DND-41 (cell line): ENCODE results near the gene LCE1F.

Experiments used
- ATAC-seq: fragments of 200-7000 bp; cut with Tn5 transposase; 3 replicates; pipeline ENCODE4 v1.9.1; 2021; ENCODE audit warnings: low read depth; ENCODE audit not compliant: insufficient read depth
- DNase-seq: peaks from one replicate; pipeline ENCODE4 v3.0.0-alpha.2; 2020
- H2AFZ ChIP-seq: 2 replicates; pipeline ENCODE4 v1.6.0; 2012; ENCODE audit warnings: low read depth, low read length
- H3K27ac ChIP-seq: 2 replicates; pipeline ENCODE4 v1.5.1; 2012; ENCODE audit warnings: low read length, inconsistent platforms
- H3K27me3 ChIP-seq: fragments of 200-600 bp; sonication (generic); 2 replicates; pipeline ENCODE4 v1.6.0; 2012; ENCODE audit warnings: low read length, mild to moderate bottlenecking, inconsistent platforms; ENCODE audit not compliant: insufficient read depth, poor library complexity
- H3K36me3 ChIP-seq: 2 replicates; pipeline ENCODE4 v1.5.1; 2012; ENCODE audit warnings: low read length, inconsistent platforms; ENCODE audit not compliant: insufficient read depth
- H3K4me1 ChIP-seq: 2 replicates; pipeline ENCODE4 v1.5.1; 2012; ENCODE audit warnings: mild to moderate bottlenecking, low read length; ENCODE audit not compliant: insufficient read depth
- H3K4me2 ChIP-seq: 2 replicates; pipeline ENCODE4 v1.6.0; 2012; ENCODE audit warnings: mild to moderate bottlenecking, moderate library complexity, low read length, inconsistent platforms; ENCODE audit not compliant: insufficient read depth
- H3K4me3 ChIP-seq, 2 experiments: fragments of 200-600 bp in 1 of 2; shearing (Covaris generic) in 1 of 2; 2 replicates each; pipeline ENCODE4 v1.5.1; 2012 to 2016; ENCODE audit warnings: inconsistent platforms in 2 of 2, low read length in 2 of 2, mild to moderate bottlenecking in 2 of 2, low read depth in 1 of 2, moderate library complexity in 1 of 2
- H3K79me2 ChIP-seq: 2 replicates; pipeline ENCODE4 v1.6.0; 2012; ENCODE audit warnings: low read length, inconsistent platforms; ENCODE audit not compliant: insufficient read depth
- H3K9ac ChIP-seq: 2 replicates; pipeline ENCODE4 v1.6.0; 2012; ENCODE audit warnings: low read depth, mild to moderate bottlenecking, inconsistent platforms, low read length, moderate library complexity
- H3K9me3 ChIP-seq: 2 replicates; pipeline ENCODE4 v1.5.1; 2012; ENCODE audit warnings: low read length, moderate library complexity, mild to moderate bottlenecking, inconsistent platforms; ENCODE audit not compliant: insufficient read depth, severe bottlenecking
- H4K20me1 ChIP-seq: 2 replicates; pipeline ENCODE4 v1.6.0; 2012; ENCODE audit warnings: low read length; ENCODE audit not compliant: insufficient read depth
- CTCF ChIP-seq: IDR thresholded peaks from 2 replicates; pipeline ENCODE4 v1.5.1; 2012; ENCODE audit warnings: borderline replicate concordance, low read length, moderate library complexity, mild to moderate bottlenecking; ENCODE audit not compliant: poor library complexity, severe bottlenecking; ENCODE audit errors: extremely low read depth
- EZH2 ChIP-seq: IDR thresholded peaks from 3 replicates; pipeline ENCODE4 v1.6.1; 2012; ENCODE audit warnings: borderline replicate concordance, low read depth, mild to moderate bottlenecking, moderate library complexity, low read length, inconsistent platforms; ENCODE audit not compliant: severe bottlenecking

Gene LCE1F

GRCh38 chr1:152811050-152811449 is 36.1 kb downstream of the LCE1F start:
- DNase-seq, result no peak
- no peaks in the 10 kb centered on the region for H3K27me3 ChIP-seq
- TF ChIP-seq CTCF (no peak), EZH2 (no peak)
- H3K4me2 ChIP-seq, result no peak overlapping the region
- no peaks in the 10 kb centered on the region for H3K36me3 ChIP-seq
- H2AFZ ChIP-seq, result no peak overlapping the region
- H3K9ac ChIP-seq, result no peak overlapping the region
- no peaks in the 10 kb centered on the region for H3K79me2 ChIP-seq
- H3K27ac ChIP-seq, result no peak overlapping the region
- no peaks in the 10 kb centered on the region for H3K4me1 ChIP-seq
- ATAC-seq, result no peak
- peaks cover 3% of the 10 kb centered on the region; the same call in 1 of the 2 replicates for H4K20me1 ChIP-seq
- no peaks in the 10 kb centered on the region for H3K9me3 ChIP-seq
- no peak overlapping the region for H3K4me3 ChIP-seq

- no peaks in the 10 kb centered on the region for H3K4me1 ChIP-seq
- no peak within 1 kb of the TSS for H2AFZ ChIP-seq
- TF ChIP-seq CTCF, result no peak
- TF ChIP-seq EZH2, result no peak
- H3K27ac ChIP-seq, result no peak within 1 kb of the TSS
- no peaks in the 10 kb centered on the region for H3K9me3 ChIP-seq
- H3K27me3 ChIP-seq, result no peaks in the 10 kb centered on the region
- H3K36me3 ChIP-seq, result no peaks in the 10 kb centered on the region
- H3K79me2 ChIP-seq, result no peaks in the 10 kb centered on the region
- ATAC-seq, result no peak
- no peaks in the 10 kb centered on the region for H4K20me1 ChIP-seq
- no peak for DNase-seq
- no peak within 1 kb of the TSS for H3K4me3 ChIP-seq
- no peak within 1 kb of the TSS for H3K4me2 ChIP-seq
- no peak within 1 kb of the TSS for H3K9ac ChIP-seq
These were observed 36.7 kb downstream of the LCE1F start, which contains the start of gene LCE1B for GRCh38 chr1:152811671-152812070. Gene LCE1B (plus strand): TSS chr1:152811971. CDS start chr1:152812447, 476 bp downstream.

- DNase-seq (no peak), ATAC-seq (no peak)
- no peaks in the 10 kb centered on the region for H3K27me3 ChIP-seq
- H3K9ac ChIP-seq, result no peak overlapping the region
- no peak overlapping the region for H3K27ac ChIP-seq
- no peaks in the 10 kb centered on the region for H3K79me2 ChIP-seq
- TF ChIP-seq CTCF (no peak), EZH2 (no peak)
- no peak overlapping the region for H3K4me3 ChIP-seq
- H4K20me1 ChIP-seq, result no peaks in the 10 kb centered on the region
- no peak overlapping the region for H2AFZ ChIP-seq
- H3K4me2 ChIP-seq, result no peak overlapping the region
- H3K36me3 ChIP-seq, result no peaks in the 10 kb centered on the region
- no peaks in the 10 kb centered on the region for H3K9me3 ChIP-seq
- H3K4me1 ChIP-seq, result no peaks in the 10 kb centered on the region
These were observed 42.4 kb downstream of the LCE1F start for GRCh38 chr1:152817309-152817708.

- DNase-seq (no peak), ATAC-seq (no peak)
- H3K27me3 ChIP-seq, result peaks cover 15% of the 10 kb centered on the region
- H3K4me3 ChIP-seq, result no peak overlapping the region
- no peaks in the 10 kb centered on the region for H3K9me3 ChIP-seq
- H3K9ac ChIP-seq, result no peak overlapping the region
- no peaks in the 10 kb centered on the region for H3K4me1 ChIP-seq
- no peak overlapping the region for H3K4me2 ChIP-seq
- H3K36me3 ChIP-seq, result no peaks in the 10 kb centered on the region
- H3K79me2 ChIP-seq, result no peaks in the 10 kb centered on the region
- H4K20me1 ChIP-seq, result no peaks in the 10 kb centered on the region
- TF ChIP-seq EZH2, result no peak
- no peak for TF ChIP-seq CTCF
- no peak overlapping the region for H3K27ac ChIP-seq
- no peak overlapping the region for H2AFZ ChIP-seq
These were observed 48.4 kb downstream of the LCE1F start for GRCh38 chr1:152823294-152823693.
